HL-60 (cell line): ENCODE results near the gene ZNRF3.

Experiments
- DNase-seq, 2 experiments: peaks; one replicate each; pipeline ENCODE4 v3.0.0-alpha.2; 2010 to 2020; ENCODE audit warnings: low read depth in 1 of 2, low spot score in 1 of 2
- H3K27ac ChIP-seq: fragments of 250-450 bp; sonication (Bioruptor Pico); replicated peaks from 2 replicates; pipeline ENCODE4 v1.5.1; 2020; ENCODE audit warnings: mild to moderate bottlenecking, moderate library complexity
- H3K27me3 ChIP-seq: fragments of 250-450 bp; sonication (Bioruptor Pico); 2 replicates; pipeline ENCODE4 v1.5.1; 2021; ENCODE audit warnings: mild to moderate bottlenecking, moderate library complexity; ENCODE audit not compliant: insufficient read depth, poor library complexity, severe bottlenecking
- H3K4me3 ChIP-seq: replicated peaks from 2 replicates; pipeline ENCODE4 v1.5.1; 2011; ENCODE audit warnings: mild to moderate bottlenecking, control low read depth, low read length; ENCODE audit not compliant: insufficient read depth
- CTCF ChIP-seq: IDR thresholded peaks from one replicate; pipeline ENCODE4 v1.5.1; 2011; ENCODE audit warnings: low read length, control low read depth, inconsistent platforms; ENCODE audit not compliant: insufficient read depth
- GABPA ChIP-seq: IDR thresholded peaks from 2 replicates; pipeline ENCODE4 v1.6.1; 2012; ENCODE audit warnings: low read depth
- POLR2AphosphoS5 ChIP-seq: IDR thresholded peaks from 2 replicates; pipeline ENCODE4 v1.6.1; 2012; ENCODE audit warnings: low read depth
- SPI1 ChIP-seq: IDR thresholded peaks from 2 replicates; pipeline ENCODE4 v1.6.1; 2012; ENCODE audit warnings: low read depth, mild to moderate bottlenecking, borderline replicate concordance
- TF ChIP-seq, protein P1 (sequence below): IDR thresholded peaks from 2 replicates; pipeline ENCODE4 v1.6.1; 2012; ENCODE audit warnings: low read depth; ENCODE audit not compliant: insufficient replicate concordance

Gene ZNRF3

DNA sequence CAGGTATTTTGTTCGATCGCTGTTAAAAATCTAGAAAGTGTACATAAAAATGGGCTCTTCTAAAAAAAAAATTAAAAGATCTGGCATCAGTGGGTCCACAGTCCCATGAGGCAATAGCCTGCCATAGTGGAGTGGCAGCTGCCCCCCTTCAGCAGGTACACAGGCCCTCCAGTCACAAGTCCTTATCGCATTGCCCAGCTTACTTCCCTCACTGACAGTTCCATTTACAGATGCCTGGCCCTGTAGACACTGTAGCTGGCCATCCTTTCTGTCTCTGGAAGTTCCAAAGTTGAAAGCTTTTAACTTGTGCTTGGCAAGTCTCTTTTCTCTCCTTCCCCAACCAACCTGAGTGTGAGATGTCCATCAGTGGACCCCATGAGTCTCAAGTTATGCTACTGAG lies 11.4 kb downstream of the ZNRF3 start:
- TF ChIP-seq POLR2AphosphoS5, result no peak
- no peak for TF ChIP-seq GABPA
- TF ChIP-seq CTCF, result no peak
- TF ChIP-seq SPI1, result no peak
- TF ChIP-seq, protein P1, sequence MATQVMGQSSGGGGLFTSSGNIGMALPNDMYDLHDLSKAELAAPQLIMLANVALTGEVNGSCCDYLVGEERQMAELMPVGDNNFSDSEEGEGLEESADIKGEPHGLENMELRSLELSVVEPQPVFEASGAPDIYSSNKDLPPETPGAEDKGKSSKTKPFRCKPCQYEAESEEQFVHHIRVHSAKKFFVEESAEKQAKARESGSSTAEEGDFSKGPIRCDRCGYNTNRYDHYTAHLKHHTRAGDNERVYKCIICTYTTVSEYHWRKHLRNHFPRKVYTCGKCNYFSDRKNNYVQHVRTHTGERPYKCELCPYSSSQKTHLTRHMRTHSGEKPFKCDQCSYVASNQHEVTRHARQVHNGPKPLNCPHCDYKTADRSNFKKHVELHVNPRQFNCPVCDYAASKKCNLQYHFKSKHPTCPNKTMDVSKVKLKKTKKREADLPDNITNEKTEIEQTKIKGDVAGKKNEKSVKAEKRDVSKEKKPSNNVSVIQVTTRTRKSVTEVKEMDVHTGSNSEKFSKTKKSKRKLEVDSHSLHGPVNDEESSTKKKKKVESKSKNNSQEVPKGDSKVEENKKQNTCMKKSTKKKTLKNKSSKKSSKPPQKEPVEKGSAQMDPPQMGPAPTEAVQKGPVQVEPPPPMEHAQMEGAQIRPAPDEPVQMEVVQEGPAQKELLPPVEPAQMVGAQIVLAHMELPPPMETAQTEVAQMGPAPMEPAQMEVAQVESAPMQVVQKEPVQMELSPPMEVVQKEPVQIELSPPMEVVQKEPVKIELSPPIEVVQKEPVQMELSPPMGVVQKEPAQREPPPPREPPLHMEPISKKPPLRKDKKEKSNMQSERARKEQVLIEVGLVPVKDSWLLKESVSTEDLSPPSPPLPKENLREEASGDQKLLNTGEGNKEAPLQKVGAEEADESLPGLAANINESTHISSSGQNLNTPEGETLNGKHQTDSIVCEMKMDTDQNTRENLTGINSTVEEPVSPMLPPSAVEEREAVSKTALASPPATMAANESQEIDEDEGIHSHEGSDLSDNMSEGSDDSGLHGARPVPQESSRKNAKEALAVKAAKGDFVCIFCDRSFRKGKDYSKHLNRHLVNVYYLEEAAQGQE, result no peak
- Histone ChIP-seq H3K27me3 (no peaks in the 10 kb centered on the region), H3K4me3 (no peak overlapping the region), H3K27ac (peak overlapping the region; percentile 60)
- peak in 1 of 2 experiments; percentile 13 for DNase-seq

DNA sequence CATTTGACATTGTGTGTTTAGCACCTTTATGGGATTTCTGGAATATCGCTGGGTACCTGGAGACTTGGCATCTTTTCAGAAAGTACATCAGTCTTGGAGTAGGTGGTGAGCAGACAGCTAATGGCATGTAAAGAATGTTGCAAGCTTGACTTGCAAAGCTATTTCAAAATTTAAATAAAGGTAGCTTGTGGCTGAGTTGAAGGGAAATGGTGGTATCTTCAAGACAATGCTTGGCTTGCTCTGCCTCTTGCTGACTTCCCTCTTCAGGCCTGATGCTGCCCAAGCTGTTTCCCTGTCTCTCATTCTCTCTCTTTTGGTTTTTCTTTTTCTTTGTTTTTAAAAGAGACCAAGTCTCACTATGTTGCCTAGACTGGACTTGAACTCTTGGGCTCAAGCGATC lies 13.2 kb downstream of the ZNRF3 start:
- TF ChIP-seq, protein P1, result no peak
- no peak for TF ChIP-seq GABPA
- TF ChIP-seq POLR2AphosphoS5, result no peak
- TF ChIP-seq SPI1, result peak; percentile 72; the same call in 1 of the 2 replicates
- no peak for TF ChIP-seq CTCF
- Histone ChIP-seq H3K4me3 (no peak overlapping the region), H3K27ac (peak overlapping the region; percentile 55), H3K27me3 (no peaks in the 10 kb centered on the region)
- DNase-seq, result peak; percentile 39 to 71

GRCh38 chr22:28898233-28898629 lies 14.9 kb downstream of the ZNRF3 start:
- no peak overlapping the region for H3K4me3 ChIP-seq
- no peaks in the 10 kb centered on the region for H3K27me3 ChIP-seq
- no peak overlapping the region for H3K27ac ChIP-seq
- no peak for DNase-seq
- TF ChIP-seq SPI1 (no peak), CTCF (no peak), GABPA (no peak), POLR2AphosphoS5 (no peak)
- TF ChIP-seq, protein P1, result no peak
